SU-DHL-6 (cell line): ENCODE data around the gene PKDCC.

Experiments
- H2AFZ ChIP-seq: fragments of 200-600 bp; sonication (generic); 2 replicates; pipeline ENCODE4 v1.6.1; 2014; ENCODE audit warnings: low read depth, mild to moderate bottlenecking, moderate library complexity, mixed read lengths, antibody characterized with exemption, low read length; ENCODE audit not compliant: severe bottlenecking
- H3F3A ChIP-seq: fragments of 200-600 bp; shearing (Covaris generic); 2 replicates; pipeline ENCODE4 v1.6.0; 2016; ENCODE audit warnings: antibody characterized with exemption, mild to moderate bottlenecking; ENCODE audit not compliant: insufficient read depth
- H3K27ac ChIP-seq: fragments of 200-600 bp; sonication (generic); 2 replicates; pipeline ENCODE4 v1.5.1; 2016; ENCODE audit warnings: low read depth, mild to moderate bottlenecking, low read length, moderate library complexity, mixed read lengths
- H3K27me3 ChIP-seq: fragments of 200-600 bp; sonication (generic), shearing (Covaris generic); 2 replicates; pipeline ENCODE4 v1.6.0; 2014; ENCODE audit warnings: mild to moderate bottlenecking, low read length
- H3K36me3 ChIP-seq: fragments of 200-600 bp; sonication (generic); 2 replicates; pipeline ENCODE4 v1.6.1; 2014; ENCODE audit warnings: mild to moderate bottlenecking, low read length, mixed read lengths
- H3K4me2 ChIP-seq: fragments of 300-600, 200-600 bp; shearing (Covaris generic), sonication (generic); 2 replicates; pipeline ENCODE4 v1.6.0; 2014; ENCODE audit warnings: low read length, low read depth, mild to moderate bottlenecking; ENCODE audit not compliant: poor library complexity, severe bottlenecking
- H3K4me3 ChIP-seq: fragments of 200-600 bp; sonication (generic); 2 replicates; pipeline ENCODE4 v1.5.1; 2014; ENCODE audit warnings: antibody characterized with exemption, low read length, mild to moderate bottlenecking, mixed read lengths; ENCODE audit not compliant: insufficient read depth, poor library complexity, severe bottlenecking
- H3K79me2 ChIP-seq: fragments of 200-600 bp; sonication (generic); 2 replicates; pipeline ENCODE4 v1.6.1; 2014; ENCODE audit warnings: mild to moderate bottlenecking, low read length, moderate library complexity; ENCODE audit not compliant: insufficient read depth
- H3K9ac ChIP-seq: fragments of 200-600 bp; sonication (generic); 2 replicates; pipeline ENCODE4 v1.7.0; 2014; ENCODE audit warnings: mild to moderate bottlenecking, low read length
- H3K9me2 ChIP-seq: fragments of 200-600 bp; sonication (generic); replicated peaks from 2 replicates; pipeline ENCODE4 v1.6.1; 2014; ENCODE audit warnings: low read length; ENCODE audit not compliant: insufficient read depth
- H3K9me3 ChIP-seq: fragments of 200-600 bp; sonication (generic); 2 replicates; pipeline ENCODE4 v1.6.1; 2014; ENCODE audit warnings: low read length, mixed read lengths; ENCODE audit not compliant: insufficient read depth
- H4K20me1 ChIP-seq: fragments of 200-600 bp; sonication (generic); 2 replicates; pipeline ENCODE4 v1.6.1; 2014; ENCODE audit warnings: low read depth, mild to moderate bottlenecking, antibody characterized with exemption, low read length, moderate library complexity, mixed read lengths
- CTCF ChIP-seq: fragments of 200-600 bp; sonication (generic); IDR thresholded peaks from one replicate; pipeline ENCODE4 v1.5.1; 2017; ENCODE audit warnings: antibody characterized with exemption, mild to moderate bottlenecking, low read length, moderate library complexity; ENCODE audit not compliant: insufficient read depth, poor library complexity, severe bottlenecking
- EZH2phosphoT487 ChIP-seq: fragments of 200-600 bp; sonication (generic), shearing (Covaris generic); conservative IDR thresholded peaks from 2 replicates; pipeline ENCODE4 v1.6.1; 2018; ENCODE audit warnings: mild to moderate bottlenecking, antibody characterized with exemption, low read length, moderate library complexity, mixed read lengths

Gene PKDCC

GRCh38 chr2:42047488-42048298 lies at the start of gene PKDCC:
Gene PKDCC, plus strand, starts transcription at chr2:42048021. Its CDS starts 179 bp downstream, at chr2:42048200.
- Histone ChIP-seq H3K27ac (no peak within 1 kb of the TSS), H3K36me3 (no peaks in the 10 kb centered on the region), H4K20me1 (no peaks in the 10 kb centered on the region), H3K9ac (no peak within 1 kb of the TSS), H3F3A (no peaks in the 10 kb centered on the region), H2AFZ (no peak within 1 kb of the TSS), H3K4me2 (no peak within 1 kb of the TSS), H3K79me2 (no peaks in the 10 kb centered on the region), H3K9me2 (no peaks in the 10 kb centered on the region), H3K4me3 (no peak within 1 kb of the TSS), H3K27me3 (no peaks in the 10 kb centered on the region), H3K9me3 (no peaks in the 10 kb centered on the region)
- TF ChIP-seq EZH2phosphoT487 (no peak), CTCF (no peak)

- Histone ChIP-seq H3K9me3 (no peaks in the 10 kb centered on the region), H3K4me3 (no peak overlapping the region), H3K36me3 (no peaks in the 10 kb centered on the region), H3K79me2 (no peaks in the 10 kb centered on the region), H3K27ac (no peak overlapping the region), H3K9ac (no peak overlapping the region), H3F3A (no peaks in the 10 kb centered on the region), H3K4me2 (no peak overlapping the region), H3K9me2 (no peaks in the 10 kb centered on the region), H2AFZ (no peak overlapping the region), H4K20me1 (no peaks in the 10 kb centered on the region), H3K27me3 (no peaks in the 10 kb centered on the region)
- no peak for TF ChIP-seq EZH2phosphoT487
- no peak for TF ChIP-seq CTCF
Observed at GRCh38 chr2:41998186-41999127, 49.4 kb upstream of the PKDCC start.

GRCh38 chr2:41999128-41999480 lies 48.7 kb upstream of the PKDCC start:
- H3K4me2 ChIP-seq, result no peak overlapping the region
- H3K27me3 ChIP-seq, result no peaks in the 10 kb centered on the region
- H3K79me2 ChIP-seq, result no peaks in the 10 kb centered on the region
- no peaks in the 10 kb centered on the region for H4K20me1 ChIP-seq
- H3K9me3 ChIP-seq, result no peaks in the 10 kb centered on the region; the same call in 1 of the 2 replicates
- H3K4me3 ChIP-seq, result no peak overlapping the region
- no peak overlapping the region for H3K27ac ChIP-seq
- no peaks in the 10 kb centered on the region for H3K9me2 ChIP-seq
- TF ChIP-seq CTCF, result no peak
- no peak for TF ChIP-seq EZH2phosphoT487
- H3K9ac ChIP-seq, result no peak overlapping the region
- H3F3A ChIP-seq, result no peaks in the 10 kb centered on the region
- H2AFZ ChIP-seq, result no peak overlapping the region
- H3K36me3 ChIP-seq, result no peaks in the 10 kb centered on the region
